Hepatocyte (in vitro differentiated cells): ENCODE measurements around the gene STEAP3. TPM values are rescaled to one million over a fixed set of nuclear protein-coding genes. Genes with fewer than 3 reads are reported as not detected.

Experiments
- DNase-seq: peaks from one replicate; pipeline ENCODE4 v3.0.0-alpha.2; 2016; ENCODE audit warnings: low spot score
- H2AFZ ChIP-seq: fragments of 200-600 bp; sonication (generic); 2 replicates; pipeline ENCODE4 v1.6.0; 2016; ENCODE audit warnings: antibody characterized with exemption, mild to moderate bottlenecking
- H3K27ac ChIP-seq: fragments of 200-600 bp; sonication (generic); 2 replicates; pipeline ENCODE4 v1.5.1; 2016; ENCODE audit warnings: mild to moderate bottlenecking
- H3K27me3 ChIP-seq: fragments of 200-600 bp; sonication (generic); 2 replicates; pipeline ENCODE4 v1.6.1; 2016
- H3K36me3 ChIP-seq: fragments of 200-600 bp; sonication (generic); replicated peaks from 2 replicates; pipeline ENCODE4 v1.5.1; 2016; ENCODE audit warnings: low read depth; ENCODE audit not compliant: insufficient read depth
- H3K4me1 ChIP-seq: fragments of 200-600 bp; sonication (generic); 2 replicates; pipeline ENCODE4 v1.5.1; 2016; ENCODE audit warnings: mild to moderate bottlenecking, moderate library complexity; ENCODE audit not compliant: insufficient read depth
- H3K4me2 ChIP-seq: fragments of 200-600 bp; sonication (generic); 2 replicates; pipeline ENCODE4 v1.6.0; 2016
- H3K4me3 ChIP-seq: fragments of 200-600 bp; sonication (generic); 2 replicates; pipeline ENCODE4 v1.5.1; 2016; ENCODE audit warnings: mild to moderate bottlenecking
- H3K79me2 ChIP-seq: fragments of 200-600 bp; sonication (generic); 2 replicates; pipeline ENCODE4 v1.6.0; 2017; ENCODE audit warnings: mild to moderate bottlenecking
- H3K9me2 ChIP-seq: fragments of 200-600 bp; sonication (generic); replicated peaks from 2 replicates; pipeline ENCODE4 v1.6.0; 2017; ENCODE audit warnings: mild to moderate bottlenecking; ENCODE audit not compliant: insufficient read depth
- H3K9me3 ChIP-seq: fragments of 200-600 bp; sonication (generic); 2 replicates; pipeline ENCODE4 v1.5.1; 2016; ENCODE audit warnings: low read depth, mild to moderate bottlenecking
- H4K20me1 ChIP-seq: fragments of 200-600 bp; sonication (generic); 2 replicates; pipeline ENCODE4 v1.6.0; 2016; ENCODE audit warnings: mild to moderate bottlenecking; ENCODE audit not compliant: insufficient read depth, poor library complexity, severe bottlenecking
- EZH2 ChIP-seq: fragments of 200-600 bp; sonication (generic); IDR thresholded peaks from 2 replicates; pipeline ENCODE4 v1.6.1; 2016; ENCODE audit warnings: antibody characterized with exemption, mild to moderate bottlenecking, borderline replicate concordance
- EZH2phosphoT487 ChIP-seq: fragments of 200-600 bp; sonication (generic); IDR thresholded peaks from one replicate; pipeline ENCODE4 v1.6.1; 2018; ENCODE audit warnings: antibody characterized with exemption, mild to moderate bottlenecking, low read depth, moderate library complexity; ENCODE audit not compliant: unreplicated experiment, severe bottlenecking
- WGBS: methylation state at CpG from one replicate; pipeline ENCODE4 v1.1.6; 2016; ENCODE audit warnings: low lambda C conversion rate; ENCODE audit errors: missing lambda C conversion rate; 5-methylcytosine and 5-hydroxymethylcytosine counted together
- polyA plus RNA-seq: library from polyadenylated mRNA; unstranded; fragments of >200 nt; fragmentation: Nextera tagmentation; extraction: Ambion mirVana; gene quantifications from 2 replicates; pipeline ENCODE4 v1.2.1, GENCODE V29; 2016
- total RNA-seq: library from RNA; depleted of rRNA; stranded (reverse); fragments of >200 nt; gene quantifications from 2 replicates; pipeline ENCODE4 v1.2.3, GENCODE V29; 2014
- TF ChIP-seq, protein P1 (sequence below): fragments of 200-600 bp; sonication (generic); IDR thresholded peaks from 2 replicates; pipeline ENCODE4 v1.5.1; 2016; ENCODE audit warnings: antibody characterized with exemption, mild to moderate bottlenecking; ENCODE audit not compliant: poor library complexity

STEAP3 gene
- total and polyA plus RNA-seq, 2 experiments from 2014 or later = 11.2 to 12.0 TPM

DNA sequence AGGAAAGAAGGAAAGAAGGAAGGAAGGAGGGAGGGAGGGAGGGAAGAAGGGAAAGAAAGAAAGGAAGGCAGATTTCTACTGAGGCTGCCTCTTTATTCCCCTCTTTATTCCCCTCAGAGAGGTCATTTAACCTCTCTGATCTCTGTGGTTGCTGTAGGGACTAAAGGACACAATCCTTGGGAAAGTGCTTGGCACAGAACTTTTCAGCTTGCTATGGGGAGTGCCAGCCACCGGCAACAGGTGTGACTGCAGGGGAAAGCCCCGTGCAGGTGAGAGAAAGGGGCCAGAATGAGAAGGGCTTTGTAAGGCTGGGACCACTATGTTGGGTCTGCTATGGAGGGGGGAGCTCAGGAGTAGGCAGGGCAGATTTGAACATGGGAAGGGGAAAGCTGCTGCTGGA, 27.7 kb upstream of the STEAP3 start:
- DNase-seq = no peak
- Histone ChIP-seq H3K79me2 (no peaks in the 10 kb centered on the region), H3K4me1 (peaks cover 25% of the 10 kb centered on the region), H3K4me3 (no peak overlapping the region), H2AFZ (no peak overlapping the region), H3K36me3 (no peaks in the 10 kb centered on the region), H3K9me2 (no peaks in the 10 kb centered on the region), H3K4me2 (no peak overlapping the region), H3K27me3 (no peaks in the 10 kb centered on the region), H3K9me3 (no peaks in the 10 kb centered on the region), H4K20me1 (no peaks in the 10 kb centered on the region), H3K27ac (no peak overlapping the region)
- WGBS = 45% methylated on average over 2 of the region's 2 CpGs
- TF ChIP-seq, protein P1, sequence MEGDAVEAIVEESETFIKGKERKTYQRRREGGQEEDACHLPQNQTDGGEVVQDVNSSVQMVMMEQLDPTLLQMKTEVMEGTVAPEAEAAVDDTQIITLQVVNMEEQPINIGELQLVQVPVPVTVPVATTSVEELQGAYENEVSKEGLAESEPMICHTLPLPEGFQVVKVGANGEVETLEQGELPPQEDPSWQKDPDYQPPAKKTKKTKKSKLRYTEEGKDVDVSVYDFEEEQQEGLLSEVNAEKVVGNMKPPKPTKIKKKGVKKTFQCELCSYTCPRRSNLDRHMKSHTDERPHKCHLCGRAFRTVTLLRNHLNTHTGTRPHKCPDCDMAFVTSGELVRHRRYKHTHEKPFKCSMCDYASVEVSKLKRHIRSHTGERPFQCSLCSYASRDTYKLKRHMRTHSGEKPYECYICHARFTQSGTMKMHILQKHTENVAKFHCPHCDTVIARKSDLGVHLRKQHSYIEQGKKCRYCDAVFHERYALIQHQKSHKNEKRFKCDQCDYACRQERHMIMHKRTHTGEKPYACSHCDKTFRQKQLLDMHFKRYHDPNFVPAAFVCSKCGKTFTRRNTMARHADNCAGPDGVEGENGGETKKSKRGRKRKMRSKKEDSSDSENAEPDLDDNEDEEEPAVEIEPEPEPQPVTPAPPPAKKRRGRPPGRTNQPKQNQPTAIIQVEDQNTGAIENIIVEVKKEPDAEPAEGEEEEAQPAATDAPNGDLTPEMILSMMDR = no peak
- no peak for TF ChIP-seq EZH2phosphoT487
- TF ChIP-seq EZH2 = no peak

DNA sequence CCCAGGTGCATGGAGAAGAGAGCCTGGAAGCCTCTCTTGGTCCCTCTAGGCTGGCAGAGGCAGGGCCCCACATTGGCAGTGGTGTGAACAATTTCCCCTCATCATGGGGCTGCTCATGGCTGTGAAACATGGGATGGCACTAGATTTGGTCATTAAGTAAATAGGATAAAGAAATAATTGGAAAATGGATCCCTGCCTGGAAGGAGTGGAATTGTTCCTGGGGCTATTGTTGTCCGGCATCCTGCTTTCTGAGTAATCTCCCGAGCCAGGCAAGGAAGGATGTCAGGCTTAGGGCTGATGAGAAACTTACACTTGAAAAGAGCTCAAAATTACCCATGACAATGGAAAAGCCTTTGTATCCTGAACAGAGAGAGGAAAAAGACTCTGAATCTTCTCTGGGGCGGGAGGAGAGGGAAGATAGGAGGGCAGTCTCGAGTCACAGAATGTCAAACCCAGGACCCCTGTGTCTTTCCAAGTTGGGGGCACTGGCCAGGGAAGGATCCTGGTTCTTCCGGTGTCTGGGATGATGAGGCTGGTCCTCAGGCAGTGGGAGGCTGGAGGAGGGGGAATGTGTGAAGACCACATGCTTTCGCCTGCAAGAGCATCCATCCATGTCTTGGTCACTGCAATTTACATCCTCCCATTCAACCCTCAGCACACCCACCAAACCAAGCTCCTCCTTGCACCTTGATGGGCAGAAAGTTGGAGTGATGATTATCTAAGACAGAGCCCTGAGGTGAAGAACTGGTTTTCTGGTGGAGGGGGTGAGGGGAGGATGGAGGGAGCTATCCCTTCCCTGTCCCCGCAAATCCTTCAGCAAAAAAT, 27.1 kb upstream of the STEAP3 start:
- no peak overlapping the region for H3K4me2 ChIP-seq
- H3K9me3 ChIP-seq = no peaks in the 10 kb centered on the region
- no peak overlapping the region for H3K27ac ChIP-seq
- H4K20me1 ChIP-seq = no peaks in the 10 kb centered on the region
- H3K9me2 ChIP-seq = no peaks in the 10 kb centered on the region
- H3K27me3 ChIP-seq = no peaks in the 10 kb centered on the region
- TF ChIP-seq EZH2phosphoT487 (no peak), EZH2 (no peak)
- TF ChIP-seq, protein P1 = no peak
- 44% methylated on average over 7 of the region's 7 CpGs for WGBS
- H3K4me1 ChIP-seq = peaks cover 25% of the 10 kb centered on the region
- no peaks in the 10 kb centered on the region for H3K36me3 ChIP-seq
- H3K4me3 ChIP-seq = no peak overlapping the region
- H2AFZ ChIP-seq = no peak overlapping the region
- no peaks in the 10 kb centered on the region for H3K79me2 ChIP-seq
- no peak for DNase-seq

DNA sequence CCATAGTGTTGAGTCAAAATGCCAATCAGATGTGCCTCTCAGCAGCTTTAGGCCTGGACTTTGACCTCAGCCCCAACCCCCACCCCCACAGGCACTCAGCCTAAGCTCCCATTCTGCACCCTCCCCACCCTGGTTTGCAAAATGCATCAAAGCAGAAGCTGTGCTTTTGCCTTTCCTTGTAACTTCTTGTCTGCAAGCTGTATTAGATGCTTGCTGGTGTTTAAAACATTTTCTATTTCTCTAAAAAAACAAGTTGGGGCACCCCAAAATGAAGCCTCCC, 26.6 kb upstream of the STEAP3 start:
- TF ChIP-seq EZH2 = no peak
- TF ChIP-seq EZH2phosphoT487 = no peak
- TF ChIP-seq, protein P1 = no peak
- Histone ChIP-seq H3K27ac (no peak overlapping the region), H3K27me3 (no peaks in the 10 kb centered on the region), H3K79me2 (no peaks in the 10 kb centered on the region), H3K4me1 (peaks cover 25% of the 10 kb centered on the region), H3K9me2 (no peaks in the 10 kb centered on the region), H3K9me3 (no peaks in the 10 kb centered on the region), H3K4me2 (peak overlapping the region; percentile 61), H2AFZ (no peak overlapping the region), H3K36me3 (no peaks in the 10 kb centered on the region), H4K20me1 (no peaks in the 10 kb centered on the region), H3K4me3 (no peak overlapping the region)
- DNase-seq = no peak
